Prostate gland (tissue), 2 donors: ENCODE results near the gene MUL1. TPM values are rescaled to one million over a fixed set of nuclear protein-coding genes. Genes with fewer than 3 reads are reported as not detected.

Source experiments
- DNase-seq: peaks from one replicate; pipeline ENCODE4 v3.0.0-alpha.2; 2019; ENCODE audit warnings: low spot score
- H3K27ac ChIP-seq, 2 donors: fragments of 200-600 bp; sonication (generic); 2 replicates each; pipeline ENCODE4 v1.5.1; 2017 to 2019
- H3K27me3 ChIP-seq: fragments of 200-600 bp; sonication (generic); replicated peaks from 2 replicates; pipeline ENCODE4 v1.5.1; 2019; ENCODE audit not compliant: insufficient read depth
- H3K36me3 ChIP-seq, 2 donors: fragments of 200-600 bp; sonication (generic); 1 replicate in 1 of 2; 2 replicates in 1 of 2; pipeline versions ENCODE4 v1.5.1 to v1.8.1; 2017 to 2019
- H3K4me1 ChIP-seq: fragments of 200-600 bp; sonication (generic); replicated peaks from 2 replicates; pipeline ENCODE4 v1.5.1; 2019
- H3K4me3 ChIP-seq, 2 donors: fragments of 200-600 bp; sonication (generic); 2 replicates each; pipeline ENCODE4 v1.5.1; 2017 to 2019
- H3K9me3 ChIP-seq: fragments of 200-600 bp; sonication (generic); 2 replicates; pipeline ENCODE4 v1.5.1; 2017
- POLR2A ChIP-seq: fragments of 450-650 bp; IDR thresholded peaks from one replicate; pipeline ENCODE4 v1.6.1; 2016; ENCODE audit warnings: antibody characterized with exemption, mild to moderate bottlenecking
- POLR2AphosphoS5 ChIP-seq: sonication (generic); formaldehyde crosslinking; IDR thresholded peaks from one replicate; pipeline ENCODE4 v1.6.1; 2017; ENCODE audit warnings: antibody characterized with exemption
- WGBS: methylation state at CpG from one replicate; pipeline ENCODE4 v1.1.5; 2018; 5-methylcytosine and 5-hydroxymethylcytosine counted together
- intact Hi-C: fragments of 100-400 bp; cut with DNase I; formaldehyde crosslinking; loops from one replicate; pipeline ENCODE4 v1.14.2; 2022
- total RNA-seq, 2 donors: library from RNA; depleted of rRNA; stranded (reverse); fragments of >200 nt; gene quantifications; one replicate each; pipeline ENCODE4 v1.1.0, GENCODE V29; 2016
- TF ChIP-seq, protein P1 (sequence below), 4 experiments: fragments of 200-600 bp in 2 of 4; fragments of 450-650 bp in 2 of 4; sonication (generic) in 2 of 4; IDR thresholded peaks; 1 replicate in 3 of 4; 2 replicates in 1 of 4; pipeline ENCODE4 v1.5.1; 2016 to 2019; ENCODE audit warnings: antibody characterized with exemption in 4 of 4, mild to moderate bottlenecking in 2 of 4, moderate library complexity in 2 of 4

MUL1 gene
- total RNA-seq, 2 donors from 2014 or later = 30.0 to 37.0 TPM

DNA sequence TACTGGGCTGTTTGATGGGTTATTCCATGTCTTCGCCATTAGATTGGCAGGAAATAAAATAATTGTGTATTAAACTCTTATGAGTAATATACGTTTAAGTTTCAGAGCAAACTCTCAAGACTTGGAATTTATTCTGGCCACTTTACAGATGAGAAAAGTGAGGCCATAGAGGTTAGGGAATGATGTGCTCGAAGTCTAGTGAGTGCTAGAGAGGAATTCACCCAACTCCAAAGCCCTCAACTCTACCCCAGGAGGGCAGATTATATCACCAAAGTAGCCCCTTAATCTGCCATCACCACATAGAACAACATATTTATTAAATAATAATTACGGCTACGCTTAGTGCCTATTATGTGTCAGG lies 440 bp upstream of the MUL1 start:
- intact Hi-C loops = no loop called here
- Histone ChIP-seq H3K4me1 (peaks cover 7% of the 10 kb centered on the region), H3K27ac (peak overlapping the region; percentile 74 to 76), H3K4me3 (peak overlapping the region; percentile 70 to 80), H3K27me3 (no peaks in the 10 kb centered on the region), H3K36me3 (no peaks in the 10 kb centered on the region), H3K9me3 (no peaks in the 10 kb centered on the region)
- WGBS = 62% methylated on average over 5 of the region's 5 CpGs
- TF ChIP-seq POLR2AphosphoS5 (no peak), POLR2A (no peak)
- TF ChIP-seq, protein P1, sequence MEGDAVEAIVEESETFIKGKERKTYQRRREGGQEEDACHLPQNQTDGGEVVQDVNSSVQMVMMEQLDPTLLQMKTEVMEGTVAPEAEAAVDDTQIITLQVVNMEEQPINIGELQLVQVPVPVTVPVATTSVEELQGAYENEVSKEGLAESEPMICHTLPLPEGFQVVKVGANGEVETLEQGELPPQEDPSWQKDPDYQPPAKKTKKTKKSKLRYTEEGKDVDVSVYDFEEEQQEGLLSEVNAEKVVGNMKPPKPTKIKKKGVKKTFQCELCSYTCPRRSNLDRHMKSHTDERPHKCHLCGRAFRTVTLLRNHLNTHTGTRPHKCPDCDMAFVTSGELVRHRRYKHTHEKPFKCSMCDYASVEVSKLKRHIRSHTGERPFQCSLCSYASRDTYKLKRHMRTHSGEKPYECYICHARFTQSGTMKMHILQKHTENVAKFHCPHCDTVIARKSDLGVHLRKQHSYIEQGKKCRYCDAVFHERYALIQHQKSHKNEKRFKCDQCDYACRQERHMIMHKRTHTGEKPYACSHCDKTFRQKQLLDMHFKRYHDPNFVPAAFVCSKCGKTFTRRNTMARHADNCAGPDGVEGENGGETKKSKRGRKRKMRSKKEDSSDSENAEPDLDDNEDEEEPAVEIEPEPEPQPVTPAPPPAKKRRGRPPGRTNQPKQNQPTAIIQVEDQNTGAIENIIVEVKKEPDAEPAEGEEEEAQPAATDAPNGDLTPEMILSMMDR (IDR thresholded peaks at IDR 0.05) = no peak
- no peak for DNase-seq

DNA sequence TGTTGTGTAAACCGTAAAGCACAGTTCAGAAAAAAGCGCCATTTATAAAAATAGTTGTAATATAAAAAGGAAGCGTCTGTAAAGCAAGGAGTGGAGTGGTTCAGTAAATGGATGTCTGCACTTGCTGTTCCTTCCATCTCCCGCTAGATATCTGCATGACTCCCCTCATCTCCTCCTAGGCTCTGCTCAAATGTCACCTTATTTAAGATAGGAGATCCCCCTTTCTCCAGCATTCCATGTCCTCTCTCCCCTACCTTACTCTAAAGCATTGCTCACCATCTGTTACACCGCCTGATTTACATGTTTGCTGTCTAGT lies 745 bp downstream of the MUL1 start:
- WGBS = 22% methylated on average over 5 of the region's 5 CpGs
- no peaks in the 10 kb centered on the region for H3K9me3 ChIP-seq
- peaks cover 7% of the 10 kb centered on the region for H3K4me1 ChIP-seq
- intact Hi-C loops = no loop called here
- no peak overlapping the region for H3K27ac ChIP-seq
- H3K27me3 ChIP-seq = no peaks in the 10 kb centered on the region
- no peaks in the 10 kb centered on the region for H3K36me3 ChIP-seq
- H3K4me3 ChIP-seq = peak overlapping the region; percentile 70 to 80
- no peak for DNase-seq
- TF ChIP-seq POLR2AphosphoS5 (no peak), POLR2A (no peak)
- TF ChIP-seq, protein P1 (IDR thresholded peaks at IDR 0.05) = no peak

DNA sequence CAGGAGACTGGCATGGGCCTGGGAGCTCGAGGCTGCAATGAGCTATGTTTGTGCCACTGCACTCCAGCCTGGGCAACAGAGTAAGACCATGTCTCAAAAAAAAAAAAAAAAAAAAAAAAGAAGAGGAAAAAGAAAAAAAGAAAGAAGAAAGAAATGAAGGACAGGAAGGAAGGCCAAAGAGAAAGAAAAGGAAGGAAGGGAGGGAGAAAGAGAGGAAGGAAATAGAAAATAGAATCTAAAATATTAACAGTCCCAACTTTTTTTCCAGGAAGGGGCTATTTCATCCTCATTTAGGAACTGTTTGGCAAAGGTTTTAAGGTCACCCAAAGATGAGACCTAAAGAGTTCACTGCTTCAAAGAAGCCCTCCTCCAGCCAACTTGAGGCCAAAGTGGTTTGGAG lies 2.5 kb downstream of the MUL1 start:
- Histone ChIP-seq H3K27me3 (no peaks in the 10 kb centered on the region), H3K27ac (no peak overlapping the region), H3K9me3 (no peaks in the 10 kb centered on the region), H3K36me3 (peaks cover 9 to 13% of the 10 kb centered on the region in 2 donors), H3K4me3 (no peak overlapping the region), H3K4me1 (peaks cover 7% of the 10 kb centered on the region)
- intact Hi-C loops = no loop called here
- 95% methylated on average over 1 of the region's 1 CpG for WGBS
- TF ChIP-seq POLR2AphosphoS5 (no peak), POLR2A (no peak)
- TF ChIP-seq, protein P1 (IDR thresholded peaks at IDR 0.05) = no peak
- no peak for DNase-seq

DNA sequence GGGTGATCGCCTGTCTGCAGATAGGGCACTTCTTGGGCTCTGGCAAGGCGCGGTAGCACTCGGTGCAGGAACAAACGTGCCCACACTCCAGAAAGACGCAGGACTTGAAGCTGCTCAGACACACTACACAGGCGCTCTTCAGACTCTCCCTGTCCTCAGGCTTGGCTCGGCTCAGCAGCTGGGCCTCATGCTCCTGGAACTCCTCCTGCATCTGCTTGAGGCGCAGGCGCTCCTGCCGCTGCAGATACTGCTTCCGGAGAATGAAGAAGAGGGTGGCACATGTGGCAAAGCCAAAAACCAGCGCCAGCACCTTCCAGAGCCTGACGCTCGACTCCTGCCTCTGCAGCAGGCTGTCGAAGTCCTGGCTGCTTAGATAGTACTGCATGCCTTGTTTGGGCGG lies 7.2 kb downstream of the MUL1 start:
- Histone ChIP-seq H3K27me3 (no peaks in the 10 kb centered on the region), H3K4me1 (no peaks in the 10 kb centered on the region), H3K9me3 (no peaks in the 10 kb centered on the region), H3K36me3 (peaks cover 18 to 21% of the 10 kb centered on the region in 2 donors), H3K27ac (no peak overlapping the region), H3K4me3 (no peak overlapping the region)
- WGBS = 91% methylated on average over 17 of the region's 17 CpGs
- intact Hi-C loops = no loop called here
- TF ChIP-seq POLR2AphosphoS5 = no peak
- TF ChIP-seq POLR2A = no peak
- TF ChIP-seq, protein P1 (IDR thresholded peaks at IDR 0.05) = no peak
- DNase-seq = no peak

DNA sequence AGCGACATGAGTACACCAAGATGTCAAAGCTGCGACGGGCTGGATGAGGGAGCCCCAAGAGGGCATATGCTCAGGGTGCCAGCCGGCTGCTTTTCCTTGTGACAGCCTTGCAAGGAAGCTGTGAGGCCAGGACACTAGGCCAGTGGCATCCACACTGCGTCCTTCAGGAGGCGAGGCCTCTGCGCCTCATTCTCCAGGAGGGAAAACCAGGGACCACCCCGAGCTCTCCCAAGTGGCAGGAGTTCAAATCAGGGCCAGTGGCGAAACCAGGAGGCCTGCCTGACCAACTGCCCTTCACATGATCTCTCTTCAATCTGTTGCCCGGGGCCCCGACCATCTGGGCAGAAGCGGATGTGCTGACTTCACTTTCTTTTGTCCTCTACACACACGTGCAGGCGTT lies 8.2 kb downstream of the MUL1 start:
- intact Hi-C loops = no loop called here
- Histone ChIP-seq H3K27me3 (no peaks in the 10 kb centered on the region), H3K36me3 (peaks cover 18 to 21% of the 10 kb centered on the region in 2 donors), H3K27ac (no peak overlapping the region), H3K9me3 (no peaks in the 10 kb centered on the region), H3K4me1 (no peaks in the 10 kb centered on the region), H3K4me3 (no peak overlapping the region)
- 84% methylated on average over 14 of the region's 14 CpGs for WGBS
- no peak for TF ChIP-seq POLR2AphosphoS5
- TF ChIP-seq, protein P1 (IDR thresholded peaks at IDR 0.05) = no peak
- no peak for TF ChIP-seq POLR2A
- no peak for DNase-seq
